Measurements from ENCODE around the gene DENND1A.

The DENND1A gene

GRCh38 chr9:123424131-123424530 lies 505.8 kb downstream of the DENND1A start:
- no peak for TF ChIP-seq EZH2phosphoT487 (conservative IDR thresholded peaks at IDR 0.05; ENCODE audit: low read length)
- TF ChIP-seq, protein P1, sequence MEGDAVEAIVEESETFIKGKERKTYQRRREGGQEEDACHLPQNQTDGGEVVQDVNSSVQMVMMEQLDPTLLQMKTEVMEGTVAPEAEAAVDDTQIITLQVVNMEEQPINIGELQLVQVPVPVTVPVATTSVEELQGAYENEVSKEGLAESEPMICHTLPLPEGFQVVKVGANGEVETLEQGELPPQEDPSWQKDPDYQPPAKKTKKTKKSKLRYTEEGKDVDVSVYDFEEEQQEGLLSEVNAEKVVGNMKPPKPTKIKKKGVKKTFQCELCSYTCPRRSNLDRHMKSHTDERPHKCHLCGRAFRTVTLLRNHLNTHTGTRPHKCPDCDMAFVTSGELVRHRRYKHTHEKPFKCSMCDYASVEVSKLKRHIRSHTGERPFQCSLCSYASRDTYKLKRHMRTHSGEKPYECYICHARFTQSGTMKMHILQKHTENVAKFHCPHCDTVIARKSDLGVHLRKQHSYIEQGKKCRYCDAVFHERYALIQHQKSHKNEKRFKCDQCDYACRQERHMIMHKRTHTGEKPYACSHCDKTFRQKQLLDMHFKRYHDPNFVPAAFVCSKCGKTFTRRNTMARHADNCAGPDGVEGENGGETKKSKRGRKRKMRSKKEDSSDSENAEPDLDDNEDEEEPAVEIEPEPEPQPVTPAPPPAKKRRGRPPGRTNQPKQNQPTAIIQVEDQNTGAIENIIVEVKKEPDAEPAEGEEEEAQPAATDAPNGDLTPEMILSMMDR (IDR thresholded peaks at IDR 0.05; ENCODE audit: insufficient read depth, low read length, poor library complexity, severe bottlenecking) = no peak
- no peak overlapping the region for H2AFZ ChIP-seq (ENCODE audit: low read depth, low read length, severe bottlenecking)
- no peaks in the 10 kb centered on the region for H3F3A ChIP-seq (ENCODE audit: insufficient read depth)
- H3K36me3 ChIP-seq (ENCODE audit: low read length) = no peaks in the 10 kb centered on the region
- H4K20me1 ChIP-seq (ENCODE audit: low read depth, low read length) = no peaks in the 10 kb centered on the region
- H3K9me2 ChIP-seq (replicated peaks; ENCODE audit: insufficient read depth, low read length) = no peaks in the 10 kb centered on the region
- H3K79me2 ChIP-seq (ENCODE audit: insufficient read depth, low read length) = no peaks in the 10 kb centered on the region
- no peak overlapping the region for H3K9ac ChIP-seq (ENCODE audit: low read length)
- no peak overlapping the region for H3K4me2 ChIP-seq (ENCODE audit: low read depth, low read length, poor library complexity, severe bottlenecking)
- no peaks in the 10 kb centered on the region for H3K9me3 ChIP-seq (ENCODE audit: insufficient read depth, low read length)
- H3K4me3 ChIP-seq (ENCODE audit: insufficient read depth, low read length, poor library complexity, severe bottlenecking) = no peak overlapping the region
- H3K27ac ChIP-seq (ENCODE audit: low read depth, low read length) = no peak overlapping the region
- H3K27me3 ChIP-seq (ENCODE audit: low read length) = no peaks in the 10 kb centered on the region

DNA sequence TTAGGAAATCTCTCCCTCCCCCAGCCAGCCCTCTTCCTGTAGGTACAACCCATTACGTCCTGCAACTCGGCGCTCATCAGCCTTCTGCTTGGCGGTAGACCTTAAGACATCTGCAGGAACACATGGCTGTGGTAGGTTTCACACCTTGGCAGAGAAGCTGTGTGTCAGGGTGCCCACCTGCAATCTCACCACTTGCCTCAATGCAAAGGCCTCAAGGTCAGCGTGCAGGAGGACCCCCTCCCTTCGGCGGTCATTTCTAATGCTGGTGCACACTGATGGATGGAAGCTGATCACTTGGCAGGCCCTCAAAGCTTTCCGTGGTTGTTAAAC lies 506.6 kb downstream of the DENND1A start:
- no peak overlapping the region for H3K27ac ChIP-seq (ENCODE audit: low read depth, low read length)
- no peak overlapping the region for H3K4me3 ChIP-seq (ENCODE audit: insufficient read depth, low read length, poor library complexity, severe bottlenecking)
- H3K79me2 ChIP-seq (ENCODE audit: insufficient read depth, low read length) = no peaks in the 10 kb centered on the region
- no peak overlapping the region for H3K4me2 ChIP-seq (ENCODE audit: low read depth, low read length, poor library complexity, severe bottlenecking)
- H3F3A ChIP-seq (ENCODE audit: insufficient read depth) = no peaks in the 10 kb centered on the region
- H2AFZ ChIP-seq (ENCODE audit: low read depth, low read length, severe bottlenecking) = no peak overlapping the region
- H3K9ac ChIP-seq (ENCODE audit: low read length) = no peak overlapping the region
- no peaks in the 10 kb centered on the region for H3K36me3 ChIP-seq (ENCODE audit: low read length)
- no peaks in the 10 kb centered on the region for H4K20me1 ChIP-seq (ENCODE audit: low read depth, low read length)
- no peaks in the 10 kb centered on the region for H3K9me2 ChIP-seq (replicated peaks; ENCODE audit: insufficient read depth, low read length)
- H3K27me3 ChIP-seq (ENCODE audit: low read length) = no peaks in the 10 kb centered on the region
- H3K9me3 ChIP-seq (ENCODE audit: insufficient read depth, low read length) = no peaks in the 10 kb centered on the region
- no peak for TF ChIP-seq EZH2phosphoT487 (conservative IDR thresholded peaks at IDR 0.05; ENCODE audit: low read length)
- TF ChIP-seq, protein P1 (IDR thresholded peaks at IDR 0.05; ENCODE audit: insufficient read depth, low read length, poor library complexity, severe bottlenecking) = no peak

DNA sequence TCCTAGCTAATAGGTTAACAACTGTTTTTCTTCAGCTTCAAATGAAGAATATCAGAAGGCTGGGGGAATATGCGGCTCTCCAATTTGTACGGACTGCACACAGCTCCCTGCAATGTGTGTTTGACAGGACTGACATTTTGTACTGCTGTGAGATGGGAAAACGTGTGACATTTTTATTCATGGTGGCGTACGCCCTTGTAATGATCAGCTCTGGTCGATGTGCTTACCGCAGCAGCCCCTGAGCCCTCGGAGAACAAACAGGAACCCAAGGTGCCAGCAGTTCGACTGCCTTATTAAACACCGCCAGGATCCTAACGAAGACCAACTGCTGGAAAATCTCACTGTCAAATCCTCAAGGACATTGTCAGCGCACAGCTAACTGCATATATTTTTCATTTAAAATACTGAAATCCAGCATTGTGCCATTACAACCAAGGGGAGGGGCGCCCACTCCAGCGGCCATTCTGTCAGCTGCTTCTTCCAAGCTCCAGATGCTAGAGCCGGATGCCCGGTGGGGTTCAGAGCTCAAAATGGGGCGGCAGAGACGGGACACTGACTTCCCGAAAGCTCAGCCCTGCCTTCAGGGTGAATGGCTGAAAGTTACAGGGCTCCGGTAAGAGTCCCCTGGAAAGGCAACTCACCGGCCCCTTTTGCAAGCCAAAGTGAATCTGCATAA lies 507.2 kb downstream of the DENND1A start:
- Histone ChIP-seq H3F3A (ENCODE audit: insufficient read depth) (no peaks in the 10 kb centered on the region), H3K9me2 (replicated peaks; ENCODE audit: insufficient read depth, low read length) (no peaks in the 10 kb centered on the region), H2AFZ (ENCODE audit: low read depth, low read length, severe bottlenecking) (no peak overlapping the region), H4K20me1 (ENCODE audit: low read depth, low read length) (no peaks in the 10 kb centered on the region), H3K9me3 (ENCODE audit: insufficient read depth, low read length) (no peaks in the 10 kb centered on the region), H3K27me3 (ENCODE audit: low read length) (no peaks in the 10 kb centered on the region), H3K27ac (ENCODE audit: low read depth, low read length) (no peak overlapping the region), H3K79me2 (ENCODE audit: insufficient read depth, low read length) (no peaks in the 10 kb centered on the region), H3K4me3 (ENCODE audit: insufficient read depth, low read length, poor library complexity, severe bottlenecking) (no peak overlapping the region), H3K36me3 (ENCODE audit: low read length) (no peaks in the 10 kb centered on the region), H3K4me2 (ENCODE audit: low read depth, low read length, poor library complexity, severe bottlenecking) (no peak overlapping the region), H3K9ac (ENCODE audit: low read length) (no peak overlapping the region)
- TF ChIP-seq, protein P1 (IDR thresholded peaks at IDR 0.05; ENCODE audit: insufficient read depth, low read length, poor library complexity, severe bottlenecking) = no peak
- TF ChIP-seq EZH2phosphoT487 (conservative IDR thresholded peaks at IDR 0.05; ENCODE audit: low read length) = no peak

All from SU-DHL-6 (cell line).